WI38 (cell line): ENCODE measurements around the gene TNC.
"Not testable (repeated sequence)": the region's sequence is repeated elsewhere in the genome, so short reads cannot be mapped to it uniquely, and the experiment has no call there.

Experiments
- H3K4me3 ChIP-seq: 2 replicates; pipeline ENCODE4 v1.5.1; 2011; ENCODE audit warnings: low read depth, mild to moderate bottlenecking, control low read depth, low read length
- TF ChIP-seq, protein P1 (sequence below): IDR thresholded peaks from 2 replicates; pipeline ENCODE4 v1.5.1; 2012; ENCODE audit warnings: low read depth, mild to moderate bottlenecking, control low read depth, low read length

Gene TNC

DNA sequence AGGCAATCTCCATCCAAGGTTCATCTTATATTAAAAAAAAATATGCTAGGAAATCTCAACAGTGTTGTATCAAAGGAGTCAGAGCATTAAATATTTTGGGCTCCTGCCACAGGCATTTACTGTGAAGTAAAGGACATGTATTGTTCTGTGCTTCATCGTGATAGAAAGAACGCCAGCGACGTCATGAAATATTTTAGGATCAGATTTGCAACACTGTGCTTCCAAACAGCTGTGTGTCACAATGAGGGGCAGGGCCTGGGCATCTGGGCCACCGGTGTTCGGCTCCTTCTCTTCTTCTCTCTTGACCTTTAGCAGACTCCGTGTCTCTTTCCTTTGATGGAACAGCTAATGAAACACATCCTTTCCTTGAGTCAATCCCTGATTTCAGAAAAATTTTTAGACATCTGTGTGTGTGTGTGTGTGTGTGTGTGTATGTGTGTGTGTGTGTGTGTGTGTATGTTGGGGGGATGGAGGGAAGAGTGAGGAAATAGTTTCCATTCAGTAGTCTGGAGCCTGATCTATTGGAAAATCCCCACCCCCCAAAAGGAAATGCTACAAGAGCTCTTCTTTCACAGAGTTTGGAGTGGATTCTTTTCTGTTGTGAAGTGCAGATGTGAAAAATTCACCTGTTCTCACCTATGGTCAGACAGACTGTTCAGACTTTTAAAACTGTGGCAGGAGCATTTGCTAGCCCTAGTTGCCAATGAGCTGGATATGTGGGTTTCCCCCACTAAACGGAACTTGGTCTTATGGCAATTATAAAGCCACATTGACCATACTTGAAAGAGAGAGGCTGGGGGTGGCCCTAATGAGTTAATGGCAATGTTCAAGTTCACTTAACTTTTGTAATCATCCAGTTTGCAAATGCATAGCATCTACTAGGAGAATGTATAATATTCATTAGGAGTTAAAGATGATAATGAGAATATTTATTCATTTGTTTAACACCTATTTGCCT, 18.1 kb upstream of the TNC start:
- TF ChIP-seq, protein P1, sequence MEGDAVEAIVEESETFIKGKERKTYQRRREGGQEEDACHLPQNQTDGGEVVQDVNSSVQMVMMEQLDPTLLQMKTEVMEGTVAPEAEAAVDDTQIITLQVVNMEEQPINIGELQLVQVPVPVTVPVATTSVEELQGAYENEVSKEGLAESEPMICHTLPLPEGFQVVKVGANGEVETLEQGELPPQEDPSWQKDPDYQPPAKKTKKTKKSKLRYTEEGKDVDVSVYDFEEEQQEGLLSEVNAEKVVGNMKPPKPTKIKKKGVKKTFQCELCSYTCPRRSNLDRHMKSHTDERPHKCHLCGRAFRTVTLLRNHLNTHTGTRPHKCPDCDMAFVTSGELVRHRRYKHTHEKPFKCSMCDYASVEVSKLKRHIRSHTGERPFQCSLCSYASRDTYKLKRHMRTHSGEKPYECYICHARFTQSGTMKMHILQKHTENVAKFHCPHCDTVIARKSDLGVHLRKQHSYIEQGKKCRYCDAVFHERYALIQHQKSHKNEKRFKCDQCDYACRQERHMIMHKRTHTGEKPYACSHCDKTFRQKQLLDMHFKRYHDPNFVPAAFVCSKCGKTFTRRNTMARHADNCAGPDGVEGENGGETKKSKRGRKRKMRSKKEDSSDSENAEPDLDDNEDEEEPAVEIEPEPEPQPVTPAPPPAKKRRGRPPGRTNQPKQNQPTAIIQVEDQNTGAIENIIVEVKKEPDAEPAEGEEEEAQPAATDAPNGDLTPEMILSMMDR: no peak
- no peak overlapping the region for H3K4me3 ChIP-seq

DNA sequence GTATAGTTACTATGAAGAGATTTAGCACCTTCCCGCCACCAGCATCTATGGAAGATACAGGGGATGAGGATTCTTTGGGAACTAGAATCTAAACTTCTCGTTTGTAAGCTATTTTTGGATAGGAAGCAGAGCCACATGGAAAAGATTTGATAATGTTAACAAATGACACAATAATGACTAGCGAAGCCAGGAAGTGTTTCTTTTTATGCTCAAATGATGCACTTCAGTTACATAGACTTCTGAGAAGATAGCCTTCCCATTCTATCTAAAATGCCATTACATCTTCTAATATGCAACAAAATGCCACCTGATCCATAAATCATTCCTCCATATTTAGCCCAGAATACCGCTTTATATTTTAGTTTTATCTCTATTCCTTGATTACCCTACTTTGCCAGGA, 17.0 kb upstream of the TNC start:
- TF ChIP-seq, protein P1: no peak

DNA sequence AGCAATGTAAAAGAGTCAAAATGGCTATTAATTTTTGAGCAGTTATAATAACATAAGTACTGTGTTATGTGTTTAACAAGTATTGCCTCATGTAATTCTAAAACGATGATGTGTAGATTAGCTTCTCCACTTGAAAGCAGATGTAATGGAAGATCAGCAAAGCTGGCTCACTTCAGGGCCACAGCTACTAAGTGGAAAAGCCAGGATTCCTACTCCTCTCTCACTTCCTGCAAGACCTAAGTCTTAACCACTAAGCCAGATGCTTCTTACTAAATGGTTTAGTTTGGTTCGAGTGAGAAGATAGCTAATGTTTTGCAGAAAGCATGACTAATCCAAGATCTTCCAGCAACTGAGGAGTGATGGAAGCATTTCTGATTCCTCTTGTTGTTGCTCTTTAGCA, 15.7 kb upstream of the TNC start:
- TF ChIP-seq, protein P1: no peak

More for the DNA sequence above, 17.0 kb upstream of the TNC start:
- no peak overlapping the region for H3K4me3 ChIP-seq

GRCh38 chr9:115132648-115133047, 14.7 kb upstream of the TNC start:
- peak overlapping the region; percentile 32 for H3K4me3 ChIP-seq
- TF ChIP-seq, protein P1: no peak

More for the DNA sequence above, 15.7 kb upstream of the TNC start:
- H3K4me3 ChIP-seq: no peak overlapping the region

DNA sequence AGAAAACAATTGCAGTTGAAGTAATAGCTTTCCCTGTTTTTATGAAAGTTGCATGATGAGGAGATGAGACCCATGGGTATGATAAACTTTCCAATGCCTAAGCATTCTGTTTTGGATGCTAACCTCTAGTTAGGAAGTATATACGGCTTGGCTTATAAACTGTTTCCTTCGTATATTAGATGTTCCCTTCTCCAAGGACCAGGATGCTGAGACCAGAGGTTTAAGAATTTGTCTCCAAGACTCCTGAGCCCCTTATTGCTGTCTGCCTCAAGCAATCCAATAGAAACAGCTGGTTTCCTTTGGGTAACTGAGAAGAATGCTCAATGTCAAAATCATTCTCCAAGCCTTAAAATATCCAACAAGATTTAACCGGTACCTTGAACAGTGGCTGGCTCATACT, 12.2 kb upstream of the TNC start:
- no peak overlapping the region for H3K4me3 ChIP-seq
- TF ChIP-seq, protein P1: no peak

GRCh38 chr9:115128726-115129125, 10.8 kb upstream of the TNC start:
- not testable (repeated sequence) for H3K4me3 ChIP-seq

- H3K4me3 ChIP-seq: no peak overlapping the region
- TF ChIP-seq, protein P1: no peak
Observed at GRCh38 chr9:115127191-115127817, 9.3 kb upstream of the TNC start.
